GM23248 (cell line): ENCODE results near the gene ALK.

Experiments
- EZH2 ChIP-seq: fragments of 200-600 bp; sonication (generic); IDR thresholded peaks from 2 replicates; pipeline ENCODE4 v1.6.1; 2018; ENCODE audit warnings: antibody characterized with exemption, mild to moderate bottlenecking; ENCODE audit not compliant: insufficient read depth, poor library complexity, severe bottlenecking
- EZH2phosphoT487 ChIP-seq: fragments of 200-600 bp; sonication (generic); IDR thresholded peaks from 2 replicates; pipeline ENCODE4 v1.6.1; 2018; ENCODE audit warnings: antibody characterized with exemption, moderate library complexity, mild to moderate bottlenecking, low read depth; ENCODE audit not compliant: insufficient read depth

GRCh38 chr2:29806461-29806860 is 114.9 kb downstream of the ALK start:
- TF ChIP-seq EZH2 (no peak), EZH2phosphoT487 (no peak)
